K562 (cell line): ENCODE data around the gene ANKRD10. TPM values are rescaled to one million over a fixed set of nuclear protein-coding genes. Genes with fewer than 3 reads are reported as not detected.
A peak's percentile ranks its signal among the peaks of the same experiment; 100 is the strongest.

Source experiments
- C11orf30 ChIP-seq: fragments of 450-650 bp; IDR thresholded peaks from 2 replicates; pipeline ENCODE4 v1.6.1; 2016; ENCODE audit warnings: low read depth, mild to moderate bottlenecking
- MEIS2 ChIP-seq: fragments of 450-650 bp; IDR thresholded peaks from 2 replicates; pipeline ENCODE4 v1.6.1; 2014; ENCODE audit warnings: mild to moderate bottlenecking; ENCODE audit not compliant: partially characterized antibody
- NBN ChIP-seq: fragments of 450-650 bp; IDR thresholded peaks from 2 replicates; pipeline ENCODE4 v1.6.1; 2016; ENCODE audit warnings: low read depth, mild to moderate bottlenecking
- POLR2AphosphoS5 ChIP-seq: IDR thresholded peaks from 2 replicates; pipeline ENCODE4 v1.6.1; 2011; ENCODE audit warnings: mild to moderate bottlenecking, low read depth, low read length, moderate library complexity; ENCODE audit not compliant: control insufficient read depth, insufficient read depth
- PTTG1 ChIP-seq: fragments of 450-650 bp; IDR thresholded peaks from 2 replicates; pipeline ENCODE4 v1.6.1; 2016; ENCODE audit warnings: low read depth, mild to moderate bottlenecking, missing genetic modification characterization, missing compliant biosample characterization
- RBM14 ChIP-seq: fragments of 200-400 bp; formaldehyde crosslinking; IDR thresholded peaks from 2 replicates; pipeline ENCODE4 v1.6.1; 2018; ENCODE audit warnings: low read depth, mild to moderate bottlenecking, low read length, moderate library complexity, borderline replicate concordance; ENCODE audit not compliant: insufficient read depth
- RBM34 ChIP-seq: fragments of 200-400 bp; formaldehyde crosslinking; IDR thresholded peaks from 2 replicates; pipeline ENCODE4 v1.6.1; 2018; ENCODE audit warnings: low read length, borderline replicate concordance; ENCODE audit not compliant: insufficient read depth
- RBM39 ChIP-seq: fragments of 200-400 bp; formaldehyde crosslinking; optimal IDR thresholded peaks from 2 replicates; pipeline ENCODE3; 2018; ENCODE audit warnings: low read depth, low read length
- SMARCA5 ChIP-seq: fragments of 450-650 bp; IDR thresholded peaks from 2 replicates; pipeline ENCODE4 v1.6.1; 2016
- SMARCC2 ChIP-seq: fragments of 450-650 bp; IDR thresholded peaks from 2 replicates; pipeline ENCODE4 v1.6.1; 2017; ENCODE audit warnings: antibody characterized with exemption, moderate library complexity, mild to moderate bottlenecking, low read depth
- SNIP1 ChIP-seq: fragments of 450-650 bp; IDR thresholded peaks from 2 replicates; pipeline ENCODE4 v1.7.1; 2017; ENCODE audit warnings: low read depth, mild to moderate bottlenecking
- TRIM24 ChIP-seq, 2 experiments: fragments of 450-650 bp; IDR thresholded peaks; 2 replicates each; pipeline ENCODE4 v1.6.1; 2016
- YBX1 ChIP-seq: fragments of 450-650 bp; IDR thresholded peaks from 2 replicates; pipeline ENCODE4 v1.7.1; 2016; ENCODE audit warnings: mild to moderate bottlenecking
- ZKSCAN3 ChIP-seq: fragments of 250-450 bp; sonication (Bioruptor Pico); IDR thresholded peaks from 2 replicates; pipeline ENCODE4 v1.4.0; 2020
- ZNF124 ChIP-seq: sonication (generic); formaldehyde crosslinking; IDR thresholded peaks from 2 replicates; pipeline ENCODE4 v1.8.1; 2022; ENCODE audit warnings: missing genetic modification reagents
- ZNF232 ChIP-seq: sonication (generic); formaldehyde crosslinking; IDR thresholded peaks from 2 replicates; pipeline ENCODE4 v1.8.0; 2022; ENCODE audit warnings: mild to moderate bottlenecking, missing genetic modification reagents
- ZNF253 ChIP-seq: fragments of 250-450 bp; sonication (Bioruptor Pico); conservative IDR thresholded peaks from 2 replicates; pipeline ENCODE4 v1.6.1; 2021; ENCODE audit warnings: mild to moderate bottlenecking
- ZNF696 ChIP-seq: fragments of 250-450 bp; sonication (Bioruptor Pico); conservative IDR thresholded peaks from 2 replicates; pipeline ENCODE4 v1.4.0; 2020; ENCODE audit warnings: mild to moderate bottlenecking, moderate library complexity
- ZNF79 ChIP-seq: fragments of 250-450 bp; sonication (Bioruptor Pico); IDR thresholded peaks from 2 replicates; pipeline ENCODE4 v1.4.0; 2020; ENCODE audit warnings: low read depth, mild to moderate bottlenecking, moderate library complexity
- polyA plus RNA-seq, 8 experiments: library from polyadenylated mRNA; depleted of rRNA in 4 of 8; stranded (reverse) in 5 of 8; unstranded in 3 of 8; fragments of >200 nt; fragmentation: Nextera tagmentation in 2 of 8; fragmentation: Illumina TruSeq in 1 of 8; extraction: Ambion mirVana in 2 of 8; extraction: Trizol in 1 of 8; gene quantifications; 2 replicates each; pipeline versions ENCODE4 v1.2.1 to v1.2.3, GENCODE V29; 2011 to 2014; ENCODE audit warnings: inconsistent platforms in 1 of 8, missing spikeins in 1 of 8
- total RNA-seq, 7 experiments: library from RNA; depleted of rRNA in 6 of 7; stranded (reverse); fragments of >200 nt in 6 of 7; fragmentation: Illumina TruSeq in 2 of 7; extraction: Trizol in 2 of 7; gene quantifications; 2 replicates each; pipeline versions ENCODE4 v1.2.1 to v1.2.3, GENCODE V29; 2011 to 2021; ENCODE audit warnings: low replicate concordance in 1 of 7
- TF ChIP-seq, protein P1 (sequence below): fragments of 150-350 bp; IDR thresholded peaks from 2 replicates; pipeline ENCODE4 v1.6.1; 2014; ENCODE audit warnings: low read depth, mild to moderate bottlenecking, low read length, borderline replicate concordance
- TF ChIP-seq, protein P2 (sequence below): sonication (generic); formaldehyde crosslinking; IDR thresholded peaks from 2 replicates; pipeline ENCODE4 v1.4.0; 2020; ENCODE audit warnings: mild to moderate bottlenecking, missing genetic modification reagents
- TF ChIP-seq, protein P3 (sequence below): fragments of 250-450 bp; sonication (Bioruptor Pico); IDR thresholded peaks from 2 replicates; pipeline ENCODE4 v1.9.0; 2021; ENCODE audit warnings: mild to moderate bottlenecking
- TF ChIP-seq, protein P4 (sequence below): fragments of 250-450 bp; sonication (Bioruptor Pico); IDR thresholded peaks from 2 replicates; pipeline ENCODE4 v1.8.0; 2022; ENCODE audit warnings: moderate library complexity, mild to moderate bottlenecking, inconsistent platforms
- TF ChIP-seq, protein P5 (sequence below): fragments of 450-650 bp; conservative IDR thresholded peaks from 2 replicates; pipeline ENCODE4 v1.6.1; 2016; ENCODE audit warnings: missing genetic modification characterization, low read depth, mild to moderate bottlenecking, missing compliant biosample characterization, moderate library complexity

ANKRD10 gene
- total and polyA plus RNA-seq, 9 of the 15 experiments (the other 6 are each of a cell fraction or from before 2014, with no cell fraction given) = 21.7 to 183 (median 45.0) TPM

DNA sequence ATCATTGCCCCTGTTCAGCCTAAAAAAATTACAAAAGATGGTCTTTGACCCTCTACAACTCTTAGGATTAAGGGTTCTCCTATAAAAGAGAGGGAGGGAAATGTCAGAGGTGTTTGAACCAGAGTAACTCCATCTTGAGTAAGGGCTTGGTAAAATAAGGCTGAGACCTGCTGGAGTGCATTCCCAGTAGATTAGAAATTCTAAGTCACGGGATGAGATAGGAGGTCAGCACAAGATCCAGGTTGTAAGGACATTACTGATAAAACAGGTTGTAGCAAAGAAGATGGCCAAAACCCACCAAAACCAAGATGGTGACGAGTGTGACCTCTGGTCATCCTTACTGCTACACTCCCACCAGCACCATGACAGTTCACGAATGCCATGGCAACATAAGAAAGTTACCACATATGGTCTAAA, 48.7 kb upstream of the ANKRD10 start (continued):
- TF ChIP-seq, protein P1, sequence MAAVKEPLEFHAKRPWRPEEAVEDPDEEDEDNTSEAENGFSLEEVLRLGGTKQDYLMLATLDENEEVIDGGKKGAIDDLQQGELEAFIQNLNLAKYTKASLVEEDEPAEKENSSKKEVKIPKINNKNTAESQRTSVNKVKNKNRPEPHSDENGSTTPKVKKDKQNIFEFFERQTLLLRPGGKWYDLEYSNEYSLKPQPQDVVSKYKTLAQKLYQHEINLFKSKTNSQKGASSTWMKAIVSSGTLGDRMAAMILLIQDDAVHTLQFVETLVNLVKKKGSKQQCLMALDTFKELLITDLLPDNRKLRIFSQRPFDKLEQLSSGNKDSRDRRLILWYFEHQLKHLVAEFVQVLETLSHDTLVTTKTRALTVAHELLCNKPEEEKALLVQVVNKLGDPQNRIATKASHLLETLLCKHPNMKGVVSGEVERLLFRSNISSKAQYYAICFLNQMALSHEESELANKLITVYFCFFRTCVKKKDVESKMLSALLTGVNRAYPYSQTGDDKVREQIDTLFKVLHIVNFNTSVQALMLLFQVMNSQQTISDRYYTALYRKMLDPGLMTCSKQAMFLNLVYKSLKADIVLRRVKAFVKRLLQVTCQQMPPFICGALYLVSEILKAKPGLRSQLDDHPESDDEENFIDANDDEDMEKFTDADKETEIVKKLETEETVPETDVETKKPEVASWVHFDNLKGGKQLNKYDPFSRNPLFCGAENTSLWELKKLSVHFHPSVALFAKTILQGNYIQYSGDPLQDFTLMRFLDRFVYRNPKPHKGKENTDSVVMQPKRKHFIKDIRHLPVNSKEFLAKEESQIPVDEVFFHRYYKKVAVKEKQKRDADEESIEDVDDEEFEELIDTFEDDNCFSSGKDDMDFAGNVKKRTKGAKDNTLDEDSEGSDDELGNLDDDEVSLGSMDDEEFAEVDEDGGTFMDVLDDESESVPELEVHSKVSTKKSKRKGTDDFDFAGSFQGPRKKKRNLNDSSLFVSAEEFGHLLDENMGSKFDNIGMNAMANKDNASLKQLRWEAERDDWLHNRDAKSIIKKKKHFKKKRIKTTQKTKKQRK = no peak
- TF ChIP-seq ZNF124 (no peak), TRIM24 (IDR thresholded peaks at IDR 0.05) (no peak), RBM34 (no peak), NBN (no peak), MEIS2 (no peak), RBM39 (no peak), ZNF253 (CRISPR knock-in tag) (no peak), YBX1 (no peak), ZNF79 (CRISPR knock-in tag) (peak; percentile 75; the same call in 1 of the 2 replicates), SMARCC2 (no peak), SNIP1 (no peak), ZNF696 (CRISPR knock-in tag) (peak; percentile 88), RBM14 (no peak), PTTG1 (peak; percentile 98), ZKSCAN3 (no peak), POLR2AphosphoS5 (no peak), ZNF232 (CRISPR knock-in tag) (no peak), C11orf30 (no peak), SMARCA5 (no peak)
- TF ChIP-seq, protein P2, sequence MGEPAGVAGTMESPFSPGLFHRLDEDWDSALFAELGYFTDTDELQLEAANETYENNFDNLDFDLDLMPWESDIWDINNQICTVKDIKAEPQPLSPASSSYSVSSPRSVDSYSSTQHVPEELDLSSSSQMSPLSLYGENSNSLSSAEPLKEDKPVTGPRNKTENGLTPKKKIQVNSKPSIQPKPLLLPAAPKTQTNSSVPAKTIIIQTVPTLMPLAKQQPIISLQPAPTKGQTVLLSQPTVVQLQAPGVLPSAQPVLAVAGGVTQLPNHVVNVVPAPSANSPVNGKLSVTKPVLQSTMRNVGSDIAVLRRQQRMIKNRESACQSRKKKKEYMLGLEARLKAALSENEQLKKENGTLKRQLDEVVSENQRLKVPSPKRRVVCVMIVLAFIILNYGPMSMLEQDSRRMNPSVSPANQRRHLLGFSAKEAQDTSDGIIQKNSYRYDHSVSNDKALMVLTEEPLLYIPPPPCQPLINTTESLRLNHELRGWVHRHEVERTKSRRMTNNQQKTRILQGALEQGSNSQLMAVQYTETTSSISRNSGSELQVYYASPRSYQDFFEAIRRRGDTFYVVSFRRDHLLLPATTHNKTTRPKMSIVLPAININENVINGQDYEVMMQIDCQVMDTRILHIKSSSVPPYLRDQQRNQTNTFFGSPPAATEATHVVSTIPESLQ = no peak
- TF ChIP-seq, protein P3, sequence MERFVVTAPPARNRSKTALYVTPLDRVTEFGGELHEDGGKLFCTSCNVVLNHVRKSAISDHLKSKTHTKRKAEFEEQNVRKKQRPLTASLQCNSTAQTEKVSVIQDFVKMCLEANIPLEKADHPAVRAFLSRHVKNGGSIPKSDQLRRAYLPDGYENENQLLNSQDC (CRISPR knock-in tag) = no peak
- TF ChIP-seq, protein P4, sequence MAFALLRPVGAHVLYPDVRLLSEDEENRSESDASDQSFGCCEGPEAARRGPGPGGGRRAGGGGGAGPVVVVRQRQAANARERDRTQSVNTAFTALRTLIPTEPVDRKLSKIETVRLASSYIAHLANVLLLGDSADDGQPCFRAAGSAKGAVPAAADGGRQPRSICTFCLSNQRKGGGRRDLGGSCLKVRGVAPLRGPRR (CRISPR knock-in tag) = peak; percentile 98
- TF ChIP-seq, protein P5, sequence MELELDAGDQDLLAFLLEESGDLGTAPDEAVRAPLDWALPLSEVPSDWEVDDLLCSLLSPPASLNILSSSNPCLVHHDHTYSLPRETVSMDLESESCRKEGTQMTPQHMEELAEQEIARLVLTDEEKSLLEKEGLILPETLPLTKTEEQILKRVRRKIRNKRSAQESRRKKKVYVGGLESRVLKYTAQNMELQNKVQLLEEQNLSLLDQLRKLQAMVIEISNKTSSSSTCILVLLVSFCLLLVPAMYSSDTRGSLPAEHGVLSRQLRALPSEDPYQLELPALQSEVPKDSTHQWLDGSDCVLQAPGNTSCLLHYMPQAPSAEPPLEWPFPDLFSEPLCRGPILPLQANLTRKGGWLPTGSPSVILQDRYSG (tag) = peak; percentile 99
